Hematopoietic multipotent progenitor cell (in vitro differentiated cells): ENCODE data around the gene OTP. TPM values are rescaled to one million over a fixed set of nuclear protein-coding genes. Genes with fewer than 3 reads are reported as not detected.
"Not testable (repeated sequence)": the region's sequence is repeated elsewhere in the genome, so short reads cannot be mapped to it uniquely, and the experiment has no call there.

Source experiments
- DNase-seq, 3 donors: peaks; one replicate each; pipeline ENCODE4 v3.0.0-alpha.2; 2011 to 2015; ENCODE audit warnings: low read depth in 2 of 3, low spot score in 2 of 3
- total RNA-seq: library from RNA; depleted of rRNA; stranded (reverse); fragments of >200 nt; gene quantifications from one replicate; pipeline ENCODE4 v1.2.3, GENCODE V29; 2012

Gene OTP
- total RNA-seq, 1 donor: under 0.01 TPM

DNA sequence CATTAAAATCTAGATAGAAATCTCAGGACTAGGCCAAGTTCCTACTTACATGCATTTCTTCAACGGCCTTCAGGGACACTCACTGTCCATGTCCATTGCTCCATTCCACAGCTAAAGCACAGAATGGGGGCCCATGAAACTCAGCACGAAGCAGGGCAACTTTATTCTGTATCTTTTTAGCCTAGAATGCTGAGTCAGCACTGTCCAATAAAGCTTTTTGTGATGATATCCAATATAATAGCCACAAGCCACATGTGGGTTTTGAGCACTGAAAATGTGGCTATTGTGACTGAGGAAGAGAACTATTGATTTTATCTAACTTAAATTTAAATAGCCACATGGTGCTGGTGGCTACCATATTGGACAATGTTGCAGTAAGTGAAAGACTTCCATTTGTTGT is 21.6 kb downstream of the OTP start:
- no peak for DNase-seq

DNA sequence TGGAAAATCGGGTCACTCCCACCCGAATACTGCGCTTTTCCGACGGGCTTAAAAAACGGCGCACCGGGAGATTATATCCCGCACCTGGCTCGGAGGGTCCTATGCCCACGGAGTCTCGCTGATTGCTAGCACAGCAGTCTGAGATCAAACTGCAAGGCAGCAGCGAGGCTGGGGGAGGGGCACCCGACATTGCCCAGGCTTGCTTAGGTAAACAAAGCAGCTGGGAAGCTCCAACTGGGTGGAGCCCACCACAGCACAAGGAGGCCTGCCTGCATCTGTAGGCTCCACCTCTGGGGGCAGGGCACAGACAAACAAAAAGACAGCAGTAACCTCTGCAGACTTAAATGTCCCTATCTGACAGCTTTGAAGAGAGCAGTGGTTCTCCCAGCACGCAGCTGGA is 29.6 kb downstream of the OTP start:
- DNase-seq: not testable (repeated sequence)

- no peak for DNase-seq
Measured at GRCh38 chr5:77607324-77607723, 31.2 kb downstream of the OTP start.

DNA sequence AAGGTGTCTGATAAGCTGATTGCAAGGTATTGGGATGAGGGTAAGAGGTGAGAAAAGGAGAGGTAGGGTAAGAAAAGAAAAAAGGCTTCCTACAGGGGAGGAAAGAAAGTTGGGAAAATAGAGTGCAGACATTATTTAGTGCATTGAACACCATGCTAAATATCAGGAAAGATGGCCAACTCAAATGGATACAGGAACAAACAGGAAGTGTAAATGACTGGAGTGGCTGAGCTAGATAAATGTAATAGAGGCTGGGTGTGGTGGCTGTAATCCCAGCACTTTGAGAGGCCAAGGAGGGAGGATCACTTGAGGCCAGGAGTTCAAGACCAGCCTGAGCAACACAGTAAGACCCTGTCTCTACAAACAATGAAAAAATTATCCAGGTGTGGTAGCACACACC is 32.2 kb downstream of the OTP start:
- no peak for DNase-seq

DNA sequence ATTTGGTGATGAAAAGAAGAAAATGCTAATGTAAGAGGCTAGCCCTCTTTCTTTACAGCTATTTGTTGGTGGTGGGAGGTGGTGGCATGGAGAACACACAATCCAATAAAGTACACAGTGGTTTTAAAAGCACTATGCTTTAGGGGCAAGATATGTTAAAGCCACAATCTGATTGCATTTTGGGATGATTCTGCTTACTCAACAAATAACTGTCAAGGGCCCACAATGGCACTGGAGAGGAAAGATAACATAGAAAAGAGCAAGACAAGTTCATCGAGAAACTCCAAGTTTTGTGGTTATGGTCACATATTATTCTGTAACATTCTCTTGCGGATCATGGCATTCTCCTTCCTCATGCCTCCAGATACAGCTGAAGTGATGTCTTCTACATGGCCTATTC is 38.8 kb downstream of the OTP start:
- DNase-seq: no peak

DNA sequence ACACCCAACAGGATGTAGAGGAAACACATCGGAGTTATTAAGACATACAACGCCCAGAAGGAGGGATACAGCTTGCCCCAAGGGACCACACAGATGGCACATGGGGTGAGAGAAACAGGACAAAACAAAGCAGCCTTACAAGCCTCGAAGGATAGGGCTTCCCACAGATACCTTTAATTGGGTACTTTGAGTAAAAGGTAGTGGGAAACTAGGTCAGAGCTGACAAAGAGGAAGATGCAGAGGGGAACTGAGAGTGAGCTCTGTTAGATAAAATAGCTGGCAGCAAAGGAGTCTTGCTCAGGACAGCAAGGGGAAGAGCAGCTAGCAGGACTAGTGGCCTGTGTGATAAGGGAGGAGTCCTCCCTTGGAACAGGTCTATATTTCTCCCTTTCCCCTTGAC is 48.2 kb downstream of the OTP start:
- DNase-seq: peak in 1 of 3 donors; percentile 3

- DNase-seq: no peak
Measured at GRCh38 chr5:77588175-77588574, 50.3 kb downstream of the OTP start.

DNA sequence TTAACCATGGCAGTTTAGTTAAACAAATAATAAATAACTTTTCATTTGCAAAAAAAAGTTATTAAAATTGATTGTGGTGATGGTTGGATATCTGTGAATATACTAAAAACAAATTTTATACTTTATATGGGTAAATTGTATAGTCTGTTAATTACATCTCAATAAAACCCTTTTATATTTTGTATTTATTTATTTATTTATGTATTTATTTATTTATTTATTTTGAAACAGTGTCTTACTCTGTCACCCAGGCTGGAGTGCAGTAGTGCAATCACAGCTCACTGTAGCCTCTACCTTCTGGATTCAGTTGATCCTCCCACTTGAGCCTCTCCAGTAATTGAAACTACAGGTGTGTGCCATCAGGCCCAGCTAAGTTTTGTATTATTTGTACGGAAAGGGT is 52.4 kb downstream of the OTP start:
- no peak for DNase-seq

GRCh38 chr5:77582143-77582542 is 56.4 kb downstream of the OTP start:
- DNase-seq: not testable (repeated sequence)

Other genes starting within 250 kb of the OTP start
- 33.1 TPM for gene WDR41, start 146.4 kb downstream of the OTP start, total RNA-seq
- 5.9 TPM for gene TBCA, start 137.6 kb upstream of the OTP start, total RNA-seq